ENCODE measurements around the gene TUBE1. TPM values are rescaled to one million over a fixed set of nuclear protein-coding genes. Genes with fewer than 3 reads are reported as not detected.

The TUBE1 gene
- total RNA-seq, 1 donor from 2014 or later = 49.0 TPM

GRCh38 chr6:112087916-112088315 is 634 bp upstream of the TUBE1 start:
- no peak overlapping the region for H3K4me3 Mint-ChIP-seq
- TF ChIP-seq CTCF (IDR thresholded peaks at IDR 0.05) = no peak
- no peak for TF ChIP-seq EZH2 (IDR thresholded peaks at IDR 0.05)
- no peak for TF ChIP-seq EZH2phosphoT487 (IDR thresholded peaks at IDR 0.05)
- no peak for DNase-seq (ENCODE audit: low spot score)
- H4K20me1 ChIP-seq (ENCODE audit: low read depth) = no peaks in the 10 kb centered on the region
- H3K4me1 ChIP-seq = peaks cover 7% of the 10 kb centered on the region
- no peaks in the 10 kb centered on the region for H3K9me3 ChIP-seq (ENCODE audit: low read depth)
- no peak overlapping the region for H3K27ac ChIP-seq
- peaks cover 18% of the 10 kb centered on the region for H3K27me3 ChIP-seq
- H3K36me3 ChIP-seq = no peaks in the 10 kb centered on the region
- peak overlapping the region; percentile 87 for H3K4me2 ChIP-seq
- H3K27ac Mint-ChIP-seq = no peak overlapping the region
- H3K27me3 Mint-ChIP-seq (ENCODE audit: insufficient read depth, low read depth) = no peaks in the 10 kb centered on the region
- H3K9me3 Mint-ChIP-seq = no peaks in the 10 kb centered on the region
- H3K4me3 ChIP-seq = peak overlapping the region; percentile 82
- H3K4me1 Mint-ChIP-seq = peaks cover 11% of the 10 kb centered on the region
- H3F3A ChIP-seq (ENCODE audit: low read depth) = peaks cover 13% of the 10 kb centered on the region
- peaks cover 9% of the 10 kb centered on the region for H3K79me2 ChIP-seq (ENCODE audit: low read depth)
- H3K9ac ChIP-seq = no peak overlapping the region
- H2AFZ ChIP-seq (replicated peaks) = peak overlapping the region; percentile 81
- peaks cover 10% of the 10 kb centered on the region for H3K36me3 Mint-ChIP-seq

DNA sequence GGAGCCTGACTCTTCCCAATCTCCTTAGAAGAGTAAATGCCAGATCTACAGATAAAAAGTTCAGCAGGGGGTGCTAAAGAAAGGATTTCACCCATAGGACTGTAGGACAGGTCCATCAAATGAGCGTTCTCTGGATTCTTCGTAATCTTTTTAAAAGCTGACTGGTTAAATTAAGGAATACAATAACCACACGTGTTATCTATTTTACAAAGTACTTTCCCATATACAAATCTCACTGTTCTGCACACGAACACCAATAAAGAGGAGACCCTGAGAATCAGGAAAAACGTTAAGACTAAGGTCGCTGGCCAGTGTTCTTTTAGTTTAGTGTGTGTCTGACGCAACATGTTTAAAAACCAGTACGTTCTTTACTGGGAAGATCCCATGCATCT is 542 bp downstream of the TUBE1 start:
- Histone ChIP-seq H3K79me2 (ENCODE audit: low read depth) (peaks cover 9% of the 10 kb centered on the region), H3K27me3 (peaks cover 18% of the 10 kb centered on the region), H3K4me1 (peaks cover 7% of the 10 kb centered on the region), H3K4me3 (peak overlapping the region; percentile 82), H3F3A (ENCODE audit: low read depth) (peaks cover 13% of the 10 kb centered on the region), H3K27ac (no peak overlapping the region), H4K20me1 (ENCODE audit: low read depth) (no peaks in the 10 kb centered on the region), H3K9me3 (ENCODE audit: low read depth) (no peaks in the 10 kb centered on the region), H3K4me2 (peak overlapping the region; percentile 87), H3K9ac (peak overlapping the region; percentile 3), H3K36me3 (no peaks in the 10 kb centered on the region), H2AFZ (replicated peaks) (peak overlapping the region; percentile 96)
- Mint-ChIP-seq H3K9me3 (no peaks in the 10 kb centered on the region), H3K4me1 (peaks cover 11% of the 10 kb centered on the region), H3K36me3 (peaks cover 10% of the 10 kb centered on the region), H3K27ac (no peak overlapping the region), H3K4me3 (no peak overlapping the region), H3K27me3 (ENCODE audit: insufficient read depth, low read depth) (no peaks in the 10 kb centered on the region)
- DNase-seq (ENCODE audit: low spot score) = peak; percentile 64
- TF ChIP-seq CTCF (IDR thresholded peaks at IDR 0.05) = peak; percentile 29
- TF ChIP-seq EZH2 (IDR thresholded peaks at IDR 0.05) = no peak
- TF ChIP-seq EZH2phosphoT487 (IDR thresholded peaks at IDR 0.05) = no peak

DNA sequence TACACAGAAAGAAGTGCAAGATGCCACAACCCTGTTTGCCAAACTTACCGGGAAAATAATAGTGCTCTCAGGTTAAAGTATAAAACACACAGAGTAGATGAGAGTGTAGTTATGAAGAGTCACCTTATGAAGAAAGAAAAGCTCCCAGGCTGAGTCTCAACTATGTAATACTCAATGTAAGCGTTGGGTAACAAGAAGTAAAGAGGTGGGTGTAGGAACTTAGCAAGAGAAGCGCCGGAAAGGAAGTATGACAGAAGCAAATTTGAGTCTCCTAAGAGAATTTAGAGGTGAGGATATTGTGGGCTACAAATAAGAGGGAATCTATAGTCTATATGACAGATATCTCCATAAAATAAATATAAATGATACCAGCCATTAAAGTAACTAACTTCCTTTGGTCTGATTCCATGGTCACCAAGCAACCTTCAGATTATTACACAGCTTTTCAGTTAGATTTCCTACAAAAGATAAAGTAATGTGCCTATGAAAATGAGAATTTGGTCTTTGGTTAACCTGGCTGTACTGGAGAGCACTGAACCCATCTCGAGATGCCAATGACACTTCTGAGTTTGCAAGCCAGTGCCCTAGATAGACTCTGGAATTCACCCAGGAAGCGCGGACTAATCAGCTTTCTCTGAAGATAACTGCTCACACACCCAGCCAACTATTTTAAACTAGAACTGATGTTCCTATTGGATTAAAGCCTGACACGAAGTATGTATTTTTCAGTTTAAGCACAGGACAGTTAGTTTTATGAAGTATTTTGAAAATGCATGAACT is 1.8 kb downstream of the TUBE1 start:
- Histone ChIP-seq H3K4me1 (peaks cover 7% of the 10 kb centered on the region), H3K27me3 (peaks cover 18% of the 10 kb centered on the region), H2AFZ (replicated peaks) (no peak overlapping the region), H3K4me3 (no peak overlapping the region), H3K27ac (no peak overlapping the region), H3K79me2 (ENCODE audit: low read depth) (peaks cover 9% of the 10 kb centered on the region), H3K36me3 (no peaks in the 10 kb centered on the region), H3F3A (ENCODE audit: low read depth) (peaks cover 13% of the 10 kb centered on the region), H3K9ac (no peak overlapping the region), H4K20me1 (ENCODE audit: low read depth) (no peaks in the 10 kb centered on the region), H3K9me3 (ENCODE audit: low read depth) (no peaks in the 10 kb centered on the region), H3K4me2 (peak overlapping the region; percentile 87)
- Mint-ChIP-seq H3K27ac (no peak overlapping the region), H3K4me1 (peaks cover 11% of the 10 kb centered on the region), H3K9me3 (no peaks in the 10 kb centered on the region), H3K36me3 (peaks cover 10% of the 10 kb centered on the region), H3K27me3 (ENCODE audit: insufficient read depth, low read depth) (no peaks in the 10 kb centered on the region), H3K4me3 (peak overlapping the region; percentile 73)
- no peak for DNase-seq (ENCODE audit: low spot score)
- TF ChIP-seq CTCF (IDR thresholded peaks at IDR 0.05) = no peak
- no peak for TF ChIP-seq EZH2 (IDR thresholded peaks at IDR 0.05)
- no peak for TF ChIP-seq EZH2phosphoT487 (IDR thresholded peaks at IDR 0.05)
